ENCODE data around the gene NELL1. TPM values are rescaled to one million over a fixed set of nuclear protein-coding genes. Genes with fewer than 3 reads are reported as not detected.

Gene NELL1
- total RNA-seq, 2 experiments from 2014 or later, result not detected

- DNase-seq (no peak), ATAC-seq (ENCODE audit: low read depth) (no peak)
- Mint-ChIP-seq H3K4me3 (no peak overlapping the region), H3K9me3 (peaks cover 6% of the 10 kb centered on the region), H3K27me3 (no peaks in the 10 kb centered on the region), H3K36me3 (no peaks in the 10 kb centered on the region), H3K27ac (no peak overlapping the region), H3K4me1 (no peaks in the 10 kb centered on the region)
- POLR2A ChIA-PET, result no interaction called here
Observed at GRCh38 chr11:21038801-21039200, 369.4 kb downstream of the NELL1 start.

GRCh38 chr11:21040630-21041029 lies 371.2 kb downstream of the NELL1 start:
- Mint-ChIP-seq H3K36me3 (no peaks in the 10 kb centered on the region), H3K27ac (no peak overlapping the region), H3K9me3 (peaks cover 3% of the 10 kb centered on the region), H3K4me3 (no peak overlapping the region), H3K4me1 (no peaks in the 10 kb centered on the region), H3K27me3 (no peaks in the 10 kb centered on the region)
- POLR2A ChIA-PET, result no interaction called here
- DNase-seq (no peak), ATAC-seq (ENCODE audit: low read depth) (no peak)

DNA sequence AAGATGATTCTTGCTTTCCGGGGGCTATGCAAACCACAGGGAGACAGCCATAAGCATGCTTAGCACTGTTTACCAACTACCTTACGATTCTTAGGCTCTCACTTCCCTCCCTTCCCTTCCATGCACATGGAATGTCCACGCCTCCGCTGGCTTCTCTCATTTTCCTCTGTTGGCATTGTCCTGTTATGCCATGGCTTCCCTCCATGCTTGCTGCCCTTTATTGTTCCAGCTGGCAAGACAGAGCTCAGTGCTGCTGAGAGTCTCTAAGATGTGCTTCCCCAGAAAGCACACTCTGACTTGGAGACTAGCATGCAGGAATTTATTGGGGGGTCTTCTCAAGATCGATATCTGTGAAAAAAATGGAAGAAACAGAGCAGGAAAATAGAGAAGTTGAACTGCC lies 379.2 kb downstream of the NELL1 start:
- H3K27me3 Mint-ChIP-seq, result no peaks in the 10 kb centered on the region
- POLR2A ChIA-PET, result no interaction called here
- no peaks in the 10 kb centered on the region for H3K36me3 Mint-ChIP-seq
- no peak for ATAC-seq (ENCODE audit: low read depth)
- no peaks in the 10 kb centered on the region for H3K4me1 Mint-ChIP-seq
- no peak overlapping the region for H3K4me3 Mint-ChIP-seq
- no peaks in the 10 kb centered on the region for H3K9me3 Mint-ChIP-seq
- no peak for DNase-seq
- H3K27ac Mint-ChIP-seq, result no peak overlapping the region

DNA sequence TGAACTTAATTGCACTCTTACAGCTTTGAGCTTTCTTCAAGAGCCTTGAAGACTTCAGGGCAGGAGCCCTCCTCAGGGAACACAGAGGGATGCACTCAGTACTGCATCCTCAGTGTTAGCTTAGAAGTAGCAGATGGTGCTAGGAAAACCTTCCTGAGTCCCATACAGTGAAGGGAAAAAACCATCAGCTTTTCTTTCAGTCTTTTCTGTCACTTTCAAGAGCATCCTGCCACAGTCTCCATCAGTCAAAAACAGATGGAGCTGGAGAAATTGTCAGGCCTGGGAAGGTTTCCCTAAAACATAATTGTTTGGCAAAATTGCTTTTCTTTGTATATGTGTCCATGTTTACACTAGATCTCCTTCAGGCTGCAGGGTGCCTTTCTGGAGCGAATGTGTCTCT lies 384.1 kb downstream of the NELL1 start:
- Mint-ChIP-seq H3K27ac (no peak overlapping the region), H3K9me3 (no peaks in the 10 kb centered on the region), H3K36me3 (no peaks in the 10 kb centered on the region), H3K4me3 (no peak overlapping the region), H3K4me1 (no peaks in the 10 kb centered on the region), H3K27me3 (no peaks in the 10 kb centered on the region)
- ATAC-seq (ENCODE audit: low read depth), result no peak
- POLR2A ChIA-PET, result no interaction called here
- no peak for DNase-seq

GRCh38 chr11:21056644-21057043 lies 387.3 kb downstream of the NELL1 start:
- DNase-seq, result no peak
- no peak overlapping the region for H3K27ac Mint-ChIP-seq
- H3K27me3 Mint-ChIP-seq, result no peaks in the 10 kb centered on the region
- no peak for ATAC-seq (ENCODE audit: low read depth)
- no peak overlapping the region for H3K4me3 Mint-ChIP-seq
- no peaks in the 10 kb centered on the region for H3K4me1 Mint-ChIP-seq
- H3K36me3 Mint-ChIP-seq, result no peaks in the 10 kb centered on the region
- peaks cover 4% of the 10 kb centered on the region for H3K9me3 Mint-ChIP-seq
- POLR2A ChIA-PET, result no interaction called here

- Mint-ChIP-seq H3K27me3 (no peaks in the 10 kb centered on the region), H3K4me1 (no peaks in the 10 kb centered on the region), H3K36me3 (no peaks in the 10 kb centered on the region), H3K9me3 (peaks cover 5% of the 10 kb centered on the region), H3K27ac (no peak overlapping the region), H3K4me3 (no peak overlapping the region)
- ATAC-seq (ENCODE audit: low read depth) (no peak), DNase-seq (no peak)
- POLR2A ChIA-PET, result no interaction called here
Observed at GRCh38 chr11:21059879-21060278, 390.5 kb downstream of the NELL1 start.

GRCh38 chr11:21066030-21066429 lies 396.6 kb downstream of the NELL1 start:
- H3K4me3 Mint-ChIP-seq, result no peak overlapping the region
- DNase-seq (no peak), ATAC-seq (ENCODE audit: low read depth) (no peak)
- no peaks in the 10 kb centered on the region for H3K27me3 Mint-ChIP-seq
- H3K36me3 Mint-ChIP-seq, result no peaks in the 10 kb centered on the region
- no peaks in the 10 kb centered on the region for H3K4me1 Mint-ChIP-seq
- H3K9me3 Mint-ChIP-seq, result peaks cover 5% of the 10 kb centered on the region
- POLR2A ChIA-PET, result no interaction called here
- H3K27ac Mint-ChIP-seq, result no peak overlapping the region

DNA sequence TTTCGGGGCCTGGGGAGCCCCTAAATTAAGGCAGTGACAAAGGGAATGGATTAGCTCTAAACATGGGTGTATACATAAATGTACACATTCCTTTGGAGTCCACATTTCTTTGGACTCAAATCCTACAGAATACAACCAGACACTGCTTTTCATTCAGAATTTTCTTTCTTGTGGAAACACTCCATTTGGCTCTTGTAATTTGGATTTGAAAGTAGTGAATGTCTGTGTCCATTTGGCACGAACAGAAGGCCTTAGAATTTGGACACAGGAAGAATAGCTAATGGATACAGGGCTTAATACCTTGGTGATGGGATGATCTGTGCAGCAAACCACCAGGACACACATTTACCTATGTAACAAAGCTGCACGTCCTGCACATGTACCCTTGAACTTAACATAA lies 399.5 kb downstream of the NELL1 start:
- Mint-ChIP-seq H3K4me3 (no peak overlapping the region), H3K27me3 (no peaks in the 10 kb centered on the region), H3K9me3 (no peaks in the 10 kb centered on the region), H3K36me3 (no peaks in the 10 kb centered on the region), H3K27ac (no peak overlapping the region), H3K4me1 (no peaks in the 10 kb centered on the region)
- DNase-seq (no peak), ATAC-seq (ENCODE audit: low read depth) (no peak)
- POLR2A ChIA-PET, result no interaction called here

GRCh38 chr11:21069909-21070308 lies 400.5 kb downstream of the NELL1 start:
- no peak overlapping the region for H3K4me3 Mint-ChIP-seq
- H3K27me3 Mint-ChIP-seq, result no peaks in the 10 kb centered on the region
- no peaks in the 10 kb centered on the region for H3K36me3 Mint-ChIP-seq
- H3K9me3 Mint-ChIP-seq, result no peaks in the 10 kb centered on the region
- DNase-seq (no peak), ATAC-seq (ENCODE audit: low read depth) (no peak)
- POLR2A ChIA-PET, result no interaction called here
- no peaks in the 10 kb centered on the region for H3K4me1 Mint-ChIP-seq
- no peak overlapping the region for H3K27ac Mint-ChIP-seq

DNA sequence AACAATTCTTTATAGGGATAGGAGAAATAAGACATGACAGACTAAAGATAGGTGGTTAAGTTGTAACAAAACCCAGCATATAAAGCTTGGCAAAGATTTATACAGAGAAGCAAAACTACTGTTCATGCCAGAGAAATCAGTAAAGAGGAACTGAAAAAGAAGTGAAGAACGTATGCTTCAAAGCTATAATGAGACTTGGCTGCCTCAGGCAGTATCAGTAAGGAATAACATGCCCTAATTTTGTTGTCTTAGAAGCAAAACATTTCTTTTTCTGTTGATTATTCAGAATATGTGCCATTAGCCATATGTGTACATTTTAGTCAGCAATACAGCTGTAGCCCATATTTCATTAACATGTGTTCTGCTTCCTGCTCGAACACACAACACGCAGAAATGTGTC lies 403.2 kb downstream of the NELL1 start:
- H3K4me3 Mint-ChIP-seq, result no peak overlapping the region
- DNase-seq (no peak), ATAC-seq (ENCODE audit: low read depth) (no peak)
- no peaks in the 10 kb centered on the region for H3K36me3 Mint-ChIP-seq
- no peak overlapping the region for H3K27ac Mint-ChIP-seq
- H3K4me1 Mint-ChIP-seq, result no peaks in the 10 kb centered on the region
- POLR2A ChIA-PET, result no interaction called here
- H3K27me3 Mint-ChIP-seq, result no peaks in the 10 kb centered on the region
- no peaks in the 10 kb centered on the region for H3K9me3 Mint-ChIP-seq

GRCh38 chr11:21082853-21083252 lies 413.5 kb downstream of the NELL1 start:
- ATAC-seq (ENCODE audit: low read depth), result no peak
- peaks cover 2% of the 10 kb centered on the region for H3K9me3 Mint-ChIP-seq
- POLR2A ChIA-PET, result no interaction called here
- H3K4me3 Mint-ChIP-seq, result no peak overlapping the region
- H3K36me3 Mint-ChIP-seq, result no peaks in the 10 kb centered on the region
- no peak overlapping the region for H3K27ac Mint-ChIP-seq
- no peaks in the 10 kb centered on the region for H3K27me3 Mint-ChIP-seq
- H3K4me1 Mint-ChIP-seq, result no peaks in the 10 kb centered on the region
- DNase-seq, result no peak

- Mint-ChIP-seq H3K4me1 (peaks cover 2% of the 10 kb centered on the region), H3K4me3 (no peak overlapping the region), H3K27ac (no peak overlapping the region), H3K9me3 (peaks cover 2% of the 10 kb centered on the region), H3K36me3 (no peaks in the 10 kb centered on the region), H3K27me3 (no peaks in the 10 kb centered on the region)
- POLR2A ChIA-PET, result no interaction called here
- DNase-seq (no peak), ATAC-seq (ENCODE audit: low read depth) (no peak)
Observed at GRCh38 chr11:21088930-21089329, 419.5 kb downstream of the NELL1 start.

DNA sequence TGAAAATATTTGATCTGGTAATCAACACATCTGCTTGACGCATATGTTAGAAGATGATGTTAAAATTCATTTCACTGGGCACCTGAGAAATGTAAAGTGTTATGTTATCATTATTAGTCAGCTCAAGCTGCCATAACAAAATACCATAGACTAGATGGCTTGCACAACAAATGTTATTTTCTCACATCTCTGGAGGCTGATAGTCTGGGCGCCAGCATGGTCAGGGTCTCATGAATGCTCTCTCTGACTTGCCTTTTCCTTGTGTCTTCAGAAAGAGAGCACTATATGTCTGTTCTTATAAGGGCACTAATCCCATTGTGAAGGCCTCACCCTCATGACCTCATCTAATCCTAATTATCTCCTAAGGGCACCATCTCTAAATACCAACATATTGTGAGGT lies 435.3 kb downstream of the NELL1 start:
- H3K27me3 Mint-ChIP-seq, result no peaks in the 10 kb centered on the region
- H3K4me3 Mint-ChIP-seq, result no peak overlapping the region
- no peaks in the 10 kb centered on the region for H3K4me1 Mint-ChIP-seq
- POLR2A ChIA-PET, result no interaction called here
- peaks cover 3% of the 10 kb centered on the region for H3K9me3 Mint-ChIP-seq
- H3K27ac Mint-ChIP-seq, result no peak overlapping the region
- H3K36me3 Mint-ChIP-seq, result no peaks in the 10 kb centered on the region
- DNase-seq (no peak), ATAC-seq (ENCODE audit: low read depth) (no peak)

- Mint-ChIP-seq H3K27me3 (no peaks in the 10 kb centered on the region), H3K36me3 (no peaks in the 10 kb centered on the region), H3K4me3 (no peak overlapping the region), H3K9me3 (peaks cover 3% of the 10 kb centered on the region), H3K27ac (no peak overlapping the region), H3K4me1 (no peaks in the 10 kb centered on the region)
- ATAC-seq (ENCODE audit: low read depth) (no peak), DNase-seq (no peak)
- POLR2A ChIA-PET, result no interaction called here
Observed at GRCh38 chr11:21105196-21105917, 436.0 kb downstream of the NELL1 start.

GRCh38 chr11:21109341-21109740 lies 440.0 kb downstream of the NELL1 start:
- no peaks in the 10 kb centered on the region for H3K27me3 Mint-ChIP-seq
- H3K27ac Mint-ChIP-seq, result no peak overlapping the region
- H3K9me3 Mint-ChIP-seq, result peaks cover 2% of the 10 kb centered on the region
- H3K4me1 Mint-ChIP-seq, result no peaks in the 10 kb centered on the region
- no peak overlapping the region for H3K4me3 Mint-ChIP-seq
- H3K36me3 Mint-ChIP-seq, result no peaks in the 10 kb centered on the region
- ATAC-seq (ENCODE audit: low read depth) (no peak), DNase-seq (no peak)
- POLR2A ChIA-PET, result no interaction called here
